CD4-positive, alpha-beta T cell treated with Interleukin-10 for 1 hour (primary cell): Measurements from ENCODE around the gene C1QTNF6.
"Not testable (repeated sequence)": the region's sequence is repeated elsewhere in the genome, so short reads cannot be mapped to it uniquely, and the experiment has no call there.

Source experiments
- DNase-seq: peaks from one replicate; pipeline ENCODE4 v3.0.0-alpha.2; 2020

C1QTNF6 gene

GRCh38 chr22:37175414-37176281 is 12.4 kb downstream of the C1QTNF6 start:
- DNase-seq = no peak

- DNase-seq = no peak
Observed at GRCh38 chr22:37174964-37175363, 13.1 kb downstream of the C1QTNF6 start.

GRCh38 chr22:37173709-37174108 is 14.3 kb downstream of the C1QTNF6 start:
- no peak for DNase-seq

- DNase-seq = no peak
Observed at GRCh38 chr22:37172266-37173245, 15.5 kb downstream of the C1QTNF6 start.

- no peak for DNase-seq
Observed at GRCh38 chr22:37171662-37172061, 16.4 kb downstream of the C1QTNF6 start.

- not testable (repeated sequence) for DNase-seq
Observed at GRCh38 chr22:37170689-37171405, 17.2 kb downstream of the C1QTNF6 start.

GRCh38 chr22:37169947-37170688 is 17.9 kb downstream of the C1QTNF6 start:
- DNase-seq = no peak

- DNase-seq = no peak
Observed at GRCh38 chr22:37169406-37169805, 18.6 kb downstream of the C1QTNF6 start.

GRCh38 chr22:37167981-37168647 is 19.9 kb downstream of the C1QTNF6 start:
- no peak for DNase-seq

- DNase-seq = no peak
Observed at GRCh38 chr22:37167176-37167980, 20.7 kb downstream of the C1QTNF6 start.

- DNase-seq = peak; percentile 87
Observed at GRCh38 chr22:37166675-37167066, 21.4 kb downstream of the C1QTNF6 start.

GRCh38 chr22:37165940-37166674 is 21.9 kb downstream of the C1QTNF6 start:
- peak; percentile 37 for DNase-seq

GRCh38 chr22:37165066-37165465 is 23.0 kb downstream of the C1QTNF6 start:
- DNase-seq = no peak

- DNase-seq = no peak
Observed at GRCh38 chr22:37164505-37164887, 23.6 kb downstream of the C1QTNF6 start.

GRCh38 chr22:37163575-37164504 is 24.2 kb downstream of the C1QTNF6 start:
- peak; percentile 51 for DNase-seq

- DNase-seq = no peak
Observed at GRCh38 chr22:37163096-37163489, 25.0 kb downstream of the C1QTNF6 start.

GRCh38 chr22:37162221-37163095 is 25.6 kb downstream of the C1QTNF6 start:
- peak; percentile 84 for DNase-seq

GRCh38 chr22:37161443-37161842 is 26.6 kb downstream of the C1QTNF6 start:
- peak; percentile 40 for DNase-seq
